Measurements from ENCODE around the gene RNF217.

The RNF217 gene

DNA sequence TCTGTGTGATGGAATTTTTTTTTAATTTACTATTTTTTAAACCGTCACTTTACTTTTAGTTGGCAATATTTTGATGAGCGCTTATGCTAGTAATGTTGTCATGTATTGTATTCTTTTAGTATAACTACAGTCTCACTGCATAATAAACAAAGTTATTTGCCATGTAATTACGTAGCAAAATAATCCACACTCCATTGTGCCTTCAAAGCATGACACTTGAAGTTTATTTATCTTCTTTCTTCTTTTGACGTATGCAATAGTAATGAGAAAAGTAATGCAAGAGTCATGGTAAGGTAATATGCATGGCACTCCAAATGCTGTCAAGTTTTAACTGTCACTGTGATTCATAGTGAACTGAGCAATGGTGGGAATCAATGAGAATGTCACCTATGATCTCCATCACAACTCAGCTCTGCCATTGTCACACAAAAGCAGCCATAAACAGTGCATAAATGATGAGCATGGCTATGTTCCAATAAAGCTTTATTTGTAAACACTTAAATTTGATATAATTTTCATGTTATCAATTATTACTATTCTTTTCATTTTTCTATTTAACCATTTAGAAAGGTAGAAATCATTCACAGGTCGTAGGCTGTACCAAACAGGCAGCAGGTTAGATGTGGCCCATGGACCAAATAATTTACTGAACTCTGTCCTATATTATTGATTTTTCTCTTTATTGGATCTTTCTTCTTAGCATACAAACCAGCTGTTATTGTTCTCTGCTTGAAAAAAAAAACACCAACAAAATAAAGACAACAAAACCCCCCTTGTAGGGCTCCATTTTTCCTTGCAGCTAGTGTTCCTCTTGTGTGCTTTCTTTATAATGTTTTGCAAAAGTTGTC, 27.1 kb downstream of the RNF217 start:
- DNase-seq (ENCODE audit: low read depth, low spot score) = no peak

DNA sequence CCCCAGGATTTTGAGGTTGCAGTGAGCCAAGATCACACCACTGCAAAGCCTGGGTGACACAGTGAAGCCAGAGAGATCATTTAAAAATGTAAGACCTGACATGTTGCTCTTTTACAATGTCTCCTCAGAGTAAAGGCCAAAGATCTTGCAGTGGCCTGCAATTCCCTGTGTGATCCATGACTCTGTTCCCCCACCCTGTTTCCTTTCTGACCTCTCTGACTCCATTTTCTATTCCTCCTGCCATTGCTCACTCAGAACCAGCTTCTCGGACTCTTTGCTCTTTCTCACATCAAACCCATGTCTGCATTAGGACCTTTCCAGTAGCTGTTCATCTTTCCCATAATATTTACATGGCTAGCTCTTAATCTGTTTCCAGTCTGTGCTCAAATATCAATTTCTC, 28.8 kb downstream of the RNF217 start:
- no peak for DNase-seq (ENCODE audit: low read depth, low spot score)

DNA sequence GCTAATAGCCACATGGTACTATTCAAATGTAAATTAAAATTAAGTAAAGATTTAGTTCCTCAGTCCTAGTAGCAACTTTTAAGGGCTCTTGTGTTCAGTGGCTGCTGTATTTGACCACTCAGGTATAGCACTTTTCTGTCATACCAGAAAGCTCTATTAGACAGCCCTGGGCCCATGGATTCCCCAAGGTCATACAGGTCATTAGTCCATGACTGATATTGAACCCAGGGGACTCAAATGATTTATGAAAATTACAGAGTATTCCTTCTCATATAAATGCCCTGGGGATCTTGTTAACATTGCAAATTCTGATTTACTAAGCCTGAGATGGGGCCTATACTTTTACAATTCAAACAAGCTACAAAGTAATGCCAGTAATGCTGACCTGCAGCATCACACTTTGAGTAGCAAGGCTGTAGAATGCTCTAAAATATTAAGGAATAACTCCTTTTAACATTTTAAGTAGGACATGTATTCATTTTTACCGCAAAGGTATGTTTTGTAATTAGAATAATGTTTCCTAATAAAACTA, 29.6 kb downstream of the RNF217 start:
- no peak for DNase-seq (ENCODE audit: low read depth, low spot score)

DNA sequence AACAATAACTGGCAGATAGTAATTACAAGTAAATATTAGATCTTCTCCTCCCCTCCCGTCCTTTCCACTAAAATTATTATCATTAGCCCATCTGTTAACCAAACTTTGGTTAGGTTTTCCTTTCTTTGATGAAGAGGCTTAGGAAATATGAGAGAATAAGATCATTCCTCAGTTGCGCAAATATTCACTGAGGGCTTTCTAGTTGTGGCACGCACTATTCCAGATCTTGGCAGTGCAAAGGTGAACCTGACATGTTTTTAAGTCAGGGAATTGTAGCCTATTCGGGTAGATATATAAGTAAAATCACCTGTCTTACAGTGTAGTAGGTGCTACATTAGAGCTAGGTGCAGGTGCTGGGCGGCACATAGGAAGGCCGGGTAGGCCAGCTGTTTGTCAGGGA, 31.1 kb downstream of the RNF217 start:
- DNase-seq (ENCODE audit: low read depth, low spot score) = no peak

DNA sequence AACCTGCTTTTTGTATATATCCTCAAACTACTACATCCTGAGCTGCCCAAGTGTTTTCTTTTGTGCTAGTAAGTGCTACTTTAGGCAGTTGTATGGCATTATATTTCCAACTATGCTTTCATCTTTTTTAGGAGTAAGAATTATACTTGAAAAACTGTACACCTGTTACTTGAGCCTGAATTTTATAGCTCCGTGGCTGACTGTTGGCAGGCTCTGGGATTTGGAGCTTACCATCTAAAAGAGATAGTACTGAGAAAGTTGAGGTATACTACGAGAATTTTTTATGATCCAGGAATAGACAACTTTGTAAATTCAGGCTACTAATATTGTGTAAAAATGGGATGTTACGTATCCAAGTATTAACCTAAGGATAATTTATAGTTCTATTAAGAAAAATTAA, 32.4 kb downstream of the RNF217 start:
- DNase-seq (ENCODE audit: low read depth, low spot score) = no peak

DNA sequence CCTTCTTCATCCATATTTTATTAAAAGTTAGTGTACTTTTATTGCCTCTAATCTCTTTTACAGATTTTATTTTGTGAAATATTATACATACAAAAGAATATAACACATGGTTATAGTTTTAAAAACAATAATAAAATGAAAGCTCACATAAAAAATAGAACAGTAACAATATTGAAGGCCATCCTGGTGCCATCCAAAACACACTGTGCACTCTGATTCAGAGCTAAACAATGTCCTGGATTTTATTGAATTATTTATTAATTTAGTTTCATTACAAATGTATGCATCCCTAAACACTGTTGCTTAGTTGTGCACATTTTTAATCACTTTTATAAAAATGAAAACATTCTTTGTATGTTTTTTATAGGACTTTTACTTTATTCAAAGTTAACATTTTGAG, 32.9 kb downstream of the RNF217 start:
- DNase-seq (ENCODE audit: low read depth, low spot score) = no peak

DNA sequence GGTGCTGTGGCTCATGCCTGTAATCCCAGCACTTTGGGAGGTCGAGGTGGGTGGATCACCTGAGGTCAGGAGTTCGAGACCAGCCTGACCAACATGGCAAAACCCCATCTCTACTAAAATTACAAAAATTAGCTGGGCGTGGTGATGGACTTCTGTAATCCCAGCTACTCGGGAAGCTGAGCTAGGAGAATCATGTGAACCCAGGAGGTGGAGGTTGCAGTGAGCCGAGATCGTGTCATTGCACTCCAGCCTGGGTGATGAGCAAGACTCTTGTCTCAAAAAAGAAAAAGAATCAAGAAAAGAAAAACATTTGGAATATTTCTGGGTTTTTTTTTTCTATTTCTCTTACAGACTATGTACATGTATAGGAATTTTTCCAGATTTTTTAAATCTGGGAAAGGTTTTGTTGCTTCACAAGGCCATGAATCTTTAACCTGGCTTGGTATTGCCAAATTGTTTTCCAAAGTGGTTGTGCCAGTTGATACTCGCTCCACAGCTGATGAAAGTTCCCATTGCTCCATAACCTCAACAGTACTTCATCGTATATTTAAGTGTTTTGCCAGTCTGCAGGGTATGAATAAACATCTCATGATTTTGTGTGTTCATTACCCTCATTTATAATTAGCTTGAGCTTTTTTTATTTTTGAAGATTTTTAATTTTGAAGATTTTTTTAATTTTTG, 33.5 kb downstream of the RNF217 start:
- DNase-seq (ENCODE audit: low read depth, low spot score) = no peak

- no peak for DNase-seq (ENCODE audit: low read depth, low spot score)
Measured at GRCh38 chr6:124996411-124996810, 34.2 kb downstream of the RNF217 start.

DNA sequence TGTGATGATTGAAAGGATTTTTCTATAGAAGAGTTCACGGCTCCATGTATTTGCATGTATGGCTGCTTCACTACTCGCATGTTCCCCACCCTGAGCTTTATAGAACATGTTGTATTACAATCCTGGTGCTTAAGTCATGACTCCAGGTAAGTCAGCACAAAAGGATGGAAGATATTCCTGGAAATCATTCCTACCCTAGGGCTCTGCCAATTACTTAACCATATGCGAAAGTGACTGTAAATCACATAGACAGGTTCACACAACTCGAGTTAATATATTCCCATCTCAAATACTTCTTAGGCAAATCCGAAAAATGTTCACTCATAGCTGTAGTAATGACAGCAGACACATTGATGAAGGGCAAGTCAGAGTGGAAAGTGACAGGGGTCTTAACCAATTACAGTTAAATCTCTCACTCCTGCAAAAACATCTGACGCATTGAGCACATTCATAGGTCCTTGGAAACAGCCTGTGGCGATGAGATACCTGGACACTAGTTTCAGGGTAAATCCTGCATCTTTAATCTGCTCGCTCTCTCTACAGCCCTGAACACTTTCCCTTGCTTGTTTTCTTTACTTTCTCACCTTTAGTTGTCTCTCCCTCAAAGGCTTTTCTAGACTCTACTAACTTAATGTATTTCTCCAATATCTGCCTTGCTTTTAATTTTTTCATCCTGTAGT, 35.1 kb downstream of the RNF217 start:
- no peak for DNase-seq (ENCODE audit: low read depth, low spot score)

- DNase-seq (ENCODE audit: low read depth, low spot score) = no peak
Measured at GRCh38 chr6:124999105-124999764, 37.0 kb downstream of the RNF217 start.

DNA sequence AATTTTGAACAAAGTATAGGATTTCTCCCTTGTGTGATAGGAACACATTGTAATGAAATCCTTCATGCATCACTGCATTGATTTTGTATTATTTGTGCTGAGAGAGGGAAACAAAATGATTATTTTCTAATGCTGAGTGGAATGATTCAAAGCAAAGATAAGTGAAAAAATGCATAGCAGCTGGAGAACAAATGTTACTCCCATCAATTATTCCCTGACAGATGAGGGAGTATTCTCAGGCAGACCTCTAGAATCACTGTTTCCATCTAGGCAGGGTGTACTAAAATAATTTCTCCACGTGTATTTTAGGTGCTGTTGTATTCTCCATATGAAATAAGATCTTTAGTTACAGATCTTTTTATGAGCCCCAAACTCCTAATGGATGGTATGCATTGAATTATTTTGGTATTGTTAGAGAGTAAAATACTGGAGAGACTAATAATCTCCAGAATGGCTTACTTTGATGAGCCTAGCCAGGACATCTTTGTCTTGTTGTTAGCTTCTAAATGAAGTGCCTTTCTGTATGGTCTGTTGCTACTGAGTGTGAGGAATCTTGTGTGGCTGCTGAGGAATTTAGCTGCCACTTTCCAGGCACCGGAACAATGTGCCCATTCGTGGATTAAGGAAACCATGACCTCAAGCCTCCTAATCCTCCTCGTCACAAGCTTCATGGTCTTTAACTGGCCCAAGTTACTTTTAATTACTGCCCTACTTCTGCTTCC, 39.6 kb downstream of the RNF217 start:
- DNase-seq (ENCODE audit: low read depth, low spot score) = no peak

- DNase-seq (ENCODE audit: low read depth, low spot score) = no peak
Measured at GRCh38 chr6:125002406-125002741, 40.1 kb downstream of the RNF217 start.

GRCh38 chr6:125003070-125003469, 40.8 kb downstream of the RNF217 start:
- no peak for DNase-seq (ENCODE audit: low read depth, low spot score)

GRCh38 chr6:125004198-125004597, 42.0 kb downstream of the RNF217 start:
- DNase-seq (ENCODE audit: low read depth, low spot score) = no peak

GRCh38 chr6:125004797-125005595, 42.8 kb downstream of the RNF217 start:
- no peak for DNase-seq (ENCODE audit: low read depth, low spot score)

DNA sequence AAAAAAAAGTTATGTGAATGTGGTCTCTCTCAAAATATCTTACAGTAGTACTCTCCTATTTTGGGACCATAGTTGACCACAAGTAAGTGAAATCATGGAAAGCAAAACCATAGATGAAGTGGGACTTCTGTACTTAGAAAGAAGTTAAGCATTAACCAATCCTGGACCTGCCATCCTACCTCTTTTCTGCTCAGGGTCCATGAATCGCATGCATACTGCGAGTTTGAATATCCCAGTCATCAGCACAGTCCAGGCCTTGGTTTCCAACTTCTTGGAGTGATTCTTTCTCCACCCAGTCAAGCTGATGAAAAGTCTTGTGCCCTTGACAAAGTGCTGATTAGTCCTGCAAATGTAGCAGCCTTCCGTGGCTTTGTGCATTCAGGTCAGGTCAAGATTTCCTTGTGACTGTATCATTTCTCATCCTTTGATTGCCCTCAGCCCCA, 46.0 kb downstream of the RNF217 start:
- no peak for DNase-seq (ENCODE audit: low read depth, low spot score)

DNA sequence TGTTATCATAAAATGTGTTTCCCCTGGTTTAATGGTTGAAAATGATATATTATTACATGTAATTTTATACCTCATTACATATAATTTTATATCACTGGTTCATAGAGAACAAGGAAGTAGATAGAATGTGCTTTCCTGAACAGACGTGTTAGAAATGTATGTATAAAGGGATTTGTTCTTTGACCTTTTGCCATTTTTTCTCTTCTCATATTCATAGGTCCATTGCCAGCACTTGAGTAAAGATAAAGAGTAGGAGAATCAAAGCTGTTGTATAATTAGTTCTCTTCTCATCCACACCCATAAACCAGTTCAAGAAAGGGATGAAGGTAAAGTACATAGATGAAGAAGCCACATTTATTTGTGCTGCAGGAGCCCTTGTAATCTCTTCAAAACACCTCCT, 46.7 kb downstream of the RNF217 start:
- DNase-seq (ENCODE audit: low read depth, low spot score) = no peak

GRCh38 chr6:125009578-125009977, 47.3 kb downstream of the RNF217 start:
- no peak for DNase-seq (ENCODE audit: low read depth, low spot score)

DNA sequence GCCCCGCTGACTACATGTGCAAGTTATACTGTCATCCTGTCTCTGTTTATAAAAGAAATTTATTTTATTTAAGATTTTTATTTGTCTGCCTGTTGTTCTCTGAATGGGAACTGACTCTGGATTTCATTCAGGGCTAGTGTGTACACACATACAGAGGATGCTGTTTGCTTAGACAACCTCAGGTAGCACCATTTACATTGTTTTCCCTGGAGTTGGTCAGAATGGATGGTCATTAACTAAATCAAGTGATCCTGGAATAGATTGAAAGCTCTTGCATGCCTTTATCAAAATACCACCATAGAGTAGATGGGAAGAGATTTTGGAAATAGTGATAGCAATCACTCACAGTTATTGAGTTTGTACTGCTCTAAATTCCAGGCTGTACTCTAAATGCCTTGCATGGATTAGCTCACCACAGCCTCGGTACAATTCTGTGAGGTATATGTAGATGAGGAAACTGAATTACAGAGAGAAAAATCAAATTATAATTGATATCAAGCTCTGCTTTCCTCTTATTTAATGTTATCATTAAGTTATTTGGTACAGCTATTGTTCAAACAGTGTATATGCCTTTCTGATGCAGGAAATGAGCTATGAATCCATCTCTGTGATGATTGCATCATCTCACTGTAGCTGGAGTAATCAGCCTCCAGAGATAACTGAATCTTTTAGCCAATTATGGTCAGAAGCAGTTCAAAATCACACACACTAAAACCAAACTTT, 51.9 kb downstream of the RNF217 start:
- no peak for DNase-seq (ENCODE audit: low read depth, low spot score)

DNA sequence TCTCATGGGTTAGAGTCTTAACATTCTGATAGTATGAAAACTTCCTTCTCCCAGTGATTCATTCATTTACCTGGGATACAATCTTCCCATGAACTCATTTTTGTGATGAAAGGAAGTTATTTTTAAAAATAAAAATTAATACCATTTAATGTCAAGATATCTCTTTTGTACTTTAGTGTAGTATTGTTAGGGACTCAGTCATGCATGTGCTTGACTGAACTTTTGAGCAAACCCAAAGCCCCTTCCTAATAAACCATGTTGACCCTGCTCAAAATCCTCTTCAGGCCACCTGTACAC, 52.4 kb downstream of the RNF217 start:
- no peak for DNase-seq (ENCODE audit: low read depth, low spot score)

Data from iPS DF 19.7 (cell line).